PC-3 (cell line): ENCODE measurements around the gene RHBG. TPM values are rescaled to one million over a fixed set of nuclear protein-coding genes. Genes with fewer than 3 reads are reported as not detected.
"Not testable (repeated sequence)": the region's sequence is repeated elsewhere in the genome, so short reads cannot be mapped to it uniquely, and the experiment has no call there.

Source experiments
- ATAC-seq: fragments of 200-7000 bp; cut with Tn5 transposase; 2 replicates; pipeline ENCODE4 v1.9.1; 2020; ENCODE audit warnings: mild to moderate bottlenecking, moderate library complexity
- BruUV-seq: library from RNA; stranded (reverse); fragments of 400-500 nt; replicated peaks from 2 replicates; lab custom pipeline; 2021; lab: Mats Ljungman, UMichigan
- CTCF ChIA-PET: fragments of 300-600 bp; sonication (Branson Sonifier 250); formaldehyde crosslinking; loops from one replicate; lab custom pipeline; 2022; ENCODE audit warnings: antibody characterized with exemption; lab: Charles Lee
- POLR2A ChIA-PET: fragments of 300-600 bp; sonication (Branson Sonifier 250); formaldehyde crosslinking; loops from one replicate; lab custom pipeline; 2022; ENCODE audit warnings: antibody characterized with exemption; ENCODE audit not compliant: unreplicated experiment; lab: Charles Lee
- DNase-seq: peaks from one replicate; pipeline ENCODE4 v3.0.0-alpha.2; 2015
- H2AFZ ChIP-seq: fragments of 300-600 bp; sonication (generic); 2 replicates; pipeline ENCODE4 v1.6.0; 2016; ENCODE audit warnings: antibody characterized with exemption, low read length
- H3F3A ChIP-seq: fragments of 300-600 bp; sonication (generic); one replicate; pipeline ENCODE4 v1.6.0; 2017; ENCODE audit warnings: antibody characterized with exemption, low read length, control low read depth, mild to moderate bottlenecking; ENCODE audit not compliant: unreplicated experiment
- H3K27ac ChIP-seq: fragments of 300-600 bp; sonication (generic); 2 replicates; pipeline ENCODE4 v1.5.1; 2016; ENCODE audit warnings: mild to moderate bottlenecking, low read length
- H3K27me3 ChIP-seq: fragments of 300-600 bp; sonication (generic); 2 replicates; pipeline ENCODE4 v1.6.1; 2016; ENCODE audit warnings: low read length, mixed read lengths
- H3K36me3 ChIP-seq: fragments of 300-600 bp; sonication (generic); 2 replicates; pipeline ENCODE4 v1.6.1; 2016; ENCODE audit warnings: low read depth, mixed run types, low read length, mixed read lengths
- H3K4me1 ChIP-seq: fragments of 300-600 bp; sonication (generic); 2 replicates; pipeline ENCODE4 v1.5.1; 2016; ENCODE audit warnings: low read length; ENCODE audit not compliant: insufficient read depth
- H3K4me2 ChIP-seq: fragments of 300-600 bp; sonication (generic); 2 replicates; pipeline ENCODE4 v1.6.0; 2016; ENCODE audit warnings: low read length
- H3K4me3 ChIP-seq: fragments of 300-600 bp; sonication (generic); 2 replicates; pipeline ENCODE4 v1.5.1; 2016; ENCODE audit warnings: mild to moderate bottlenecking, low read length, mixed read lengths
- H3K79me2 ChIP-seq: fragments of 300-600 bp; sonication (generic); 2 replicates; pipeline ENCODE4 v1.6.1; 2017; ENCODE audit warnings: low read length, mixed read lengths
- H3K9ac ChIP-seq: fragments of 300-600 bp; sonication (generic); 2 replicates; pipeline ENCODE4 v1.6.0; 2016; ENCODE audit warnings: mild to moderate bottlenecking, low read length
- H3K9me2 ChIP-seq: fragments of 300-600 bp; sonication (generic); replicated peaks from 2 replicates; pipeline ENCODE4 v1.6.1; 2016; ENCODE audit warnings: mixed run types, low read length, mixed read lengths
- H3K9me3 ChIP-seq: fragments of 300-600 bp; sonication (generic); 2 replicates; pipeline ENCODE4 v1.6.1; 2016; ENCODE audit warnings: low read length, mixed read lengths
- H4K20me1 ChIP-seq: fragments of 300-600 bp; sonication (generic); 2 replicates; pipeline ENCODE4 v1.6.1; 2016; ENCODE audit warnings: low read length, mixed read lengths
- CTCF ChIP-seq: fragments of 300-600 bp; sonication (generic); conservative IDR thresholded peaks from 2 replicates; pipeline ENCODE4 v1.5.1; 2017; ENCODE audit warnings: antibody characterized with exemption, low read depth, mild to moderate bottlenecking, low read length
- EZH2 ChIP-seq: fragments of 300-600 bp; sonication (generic); IDR thresholded peaks from one replicate; pipeline ENCODE4 v1.6.1; 2017; ENCODE audit warnings: antibody characterized with exemption, mild to moderate bottlenecking, low read length; ENCODE audit not compliant: unreplicated experiment
- EZH2phosphoT487 ChIP-seq: fragments of 300-600 bp; sonication (generic); IDR thresholded peaks from 2 replicates; pipeline ENCODE4 v1.6.1; 2018; ENCODE audit warnings: mild to moderate bottlenecking, antibody characterized with exemption, low read length, borderline replicate concordance
- intact Hi-C: fragments of 100-400 bp; cut with micrococcal nuclease; formaldehyde crosslinking; loops from 2 replicates; pipeline ENCODE4 v1.9.0; 2023
- total RNA-seq: library from RNA; depleted of rRNA; stranded (reverse); fragments of >200 nt; gene quantifications from 2 replicates; pipeline ENCODE4 v1.2.3, GENCODE V29; 2014

RHBG gene
- total RNA-seq, 1 experiment from 2014 or later = 0.26 TPM

- ChIA-PET POLR2A (no interaction called here), CTCF (interaction anchor here (0.6 kb wide), 1 partner anchor 515 kb away, joined by 3 read pairs; no protein-coding TSS in a partner anchor)
- Histone ChIP-seq H3K36me3 (no peaks in the 10 kb centered on the region), H3K4me2 (no peak overlapping the region), H3F3A (no peaks in the 10 kb centered on the region), H3K27ac (no peak overlapping the region), H4K20me1 (no peaks in the 10 kb centered on the region), H3K9ac (no peak overlapping the region), H3K27me3 (no peaks in the 10 kb centered on the region), H3K4me1 (no peaks in the 10 kb centered on the region), H3K9me2 (no peaks in the 10 kb centered on the region), H3K4me3 (no peak overlapping the region), H2AFZ (no peak overlapping the region), H3K9me3 (no peaks in the 10 kb centered on the region), H3K79me2 (no peaks in the 10 kb centered on the region)
- no peak for TF ChIP-seq EZH2phosphoT487
- TF ChIP-seq EZH2 = no peak
- TF ChIP-seq CTCF = no peak
- DNase-seq = no peak
- intact Hi-C loops = no loop called here
- no TSS peak for BruUV-seq
- ATAC-seq = no peak
These were observed 24.6 kb upstream of the RHBG start for GRCh38 chr1:156344409-156344808.

GRCh38 chr1:156346035-156346434 lies 23.0 kb upstream of the RHBG start:
- H3K36me3 ChIP-seq, BruUV-seq, DNase-seq, H3K4me2 ChIP-seq, H3K9me2 ChIP-seq, H3K79me2 ChIP-seq, H3K9me3 ChIP-seq, H3K27ac ChIP-seq, H3K4me3 ChIP-seq, POLR2A ChIA-PET, H3K4me1 ChIP-seq, intact Hi-C loops, ATAC-seq, CTCF ChIA-PET, H3F3A ChIP-seq, H4K20me1 ChIP-seq, H2AFZ ChIP-seq, H3K27me3 ChIP-seq, H3K9ac ChIP-seq: not testable (repeated sequence)

GRCh38 chr1:156346636-156347035 lies 22.4 kb upstream of the RHBG start:
- ATAC-seq = no peak
- Histone ChIP-seq H3K9ac (no peak overlapping the region), H3K79me2 (no peaks in the 10 kb centered on the region), H3K27ac (no peak overlapping the region), H4K20me1 (no peaks in the 10 kb centered on the region), H2AFZ (no peak overlapping the region), H3K9me3 (no peaks in the 10 kb centered on the region), H3K4me1 (no peaks in the 10 kb centered on the region), H3K36me3 (no peaks in the 10 kb centered on the region), H3F3A (no peaks in the 10 kb centered on the region), H3K9me2 (no peaks in the 10 kb centered on the region), H3K4me3 (no peak overlapping the region), H3K4me2 (no peak overlapping the region), H3K27me3 (no peaks in the 10 kb centered on the region)
- no TSS peak for BruUV-seq
- ChIA-PET POLR2A (no interaction called here), CTCF (no interaction called here)
- DNase-seq = no peak
- intact Hi-C loops = loop anchor here (1.0 kb wide), 1 partner anchor 14 kb away; no protein-coding TSS in a partner anchor
- TF ChIP-seq EZH2phosphoT487 (no peak), CTCF (no peak), EZH2 (no peak)
